ENCODE results near the gene VPS33B. TPM values are rescaled to one million over a fixed set of nuclear protein-coding genes. Genes with fewer than 3 reads are reported as not detected.
"Not testable (repeated sequence)": the region's sequence is repeated elsewhere in the genome, so short reads cannot be mapped to it uniquely, and the experiment has no call there.

VPS33B gene
- total RNA-seq (2014; rRNA removed; shearing (Covaris generic)) = 7.5 and 12.6 TPM in 2 replicates

DNA sequence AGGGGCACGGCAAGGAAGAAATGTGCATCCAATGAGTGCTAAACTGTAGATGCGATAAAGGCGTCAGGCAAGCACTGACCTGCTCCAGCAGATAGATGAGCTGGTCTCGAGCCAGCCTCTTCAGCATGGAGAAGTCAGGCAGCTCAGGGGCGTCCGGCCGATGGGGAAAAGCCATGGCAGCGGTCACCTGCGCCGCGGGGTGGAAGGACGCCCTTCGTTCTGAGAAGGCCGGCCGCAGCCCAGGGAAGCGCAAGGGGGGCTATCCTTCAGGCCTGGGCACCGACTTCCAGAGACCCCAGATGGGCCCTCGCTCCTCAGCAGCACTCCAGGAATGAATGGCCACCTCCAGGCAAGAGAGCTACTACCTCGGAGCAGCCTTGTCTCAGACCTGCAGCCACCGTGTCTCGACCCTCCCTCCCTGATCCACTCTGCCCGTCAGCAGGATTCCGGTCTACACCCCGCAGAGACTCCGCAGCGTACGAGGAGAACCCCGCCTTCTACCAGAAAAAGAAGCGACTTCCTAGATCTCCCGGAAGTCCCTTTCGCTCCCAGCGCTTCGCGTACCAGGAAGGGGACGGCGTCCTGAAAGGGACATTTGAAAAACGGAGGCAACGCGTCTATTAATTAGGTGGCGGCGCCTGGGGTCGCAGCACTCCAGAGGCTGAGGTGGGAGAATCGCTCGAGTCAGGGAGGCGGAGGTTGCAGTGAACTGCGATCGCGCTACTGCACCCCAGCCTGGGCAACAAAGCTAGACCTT lies at the start of gene VPS33B:
VPS33B (minus strand) TSS at position 520 of the 757 bp plus-strand sequence; CDS start at position 175, 345 bp downstream.
- peak; percentile 82 for DNase-seq (ENCODE audit: low spot score)

DNA sequence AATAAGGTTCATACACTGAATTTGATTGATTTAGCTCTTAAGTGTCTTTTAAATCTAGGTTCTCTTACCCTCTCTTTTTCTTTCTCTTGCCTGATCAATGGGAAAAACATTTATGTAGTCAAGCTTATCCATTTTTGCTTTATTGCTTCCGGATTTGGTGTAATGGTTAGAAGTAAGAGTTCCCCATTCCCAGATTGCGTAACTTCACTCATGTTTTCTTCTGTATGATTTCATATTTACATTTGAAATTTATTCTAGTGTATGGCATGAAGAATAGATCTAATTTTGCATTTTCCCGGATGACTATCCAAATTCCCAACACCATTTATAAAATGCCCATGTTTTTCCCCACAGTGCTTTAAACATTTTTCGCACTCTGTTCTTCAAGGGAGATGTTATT lies 49.8 kb upstream of the VPS33B start:
- no peak for DNase-seq (ENCODE audit: low spot score)

DNA sequence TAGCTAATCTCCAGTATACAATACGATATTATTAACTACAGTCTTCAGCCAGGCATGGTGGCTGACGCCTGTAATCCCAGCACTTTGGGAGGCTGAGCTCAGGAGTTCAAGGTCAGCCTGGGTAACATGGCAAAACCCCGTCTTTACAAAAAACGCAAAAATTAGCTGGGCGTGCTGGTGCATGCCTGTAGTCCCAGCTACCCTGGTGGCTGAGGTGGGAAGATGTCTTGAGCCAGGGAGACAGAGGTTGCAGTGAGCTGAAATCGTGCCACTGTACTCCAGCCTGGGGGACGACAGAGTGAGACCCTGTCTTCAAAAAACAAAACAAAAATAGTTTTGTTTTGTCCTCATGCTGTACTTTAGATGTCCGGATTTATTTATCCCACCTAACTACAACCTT lies 48.5 kb upstream of the VPS33B start:
- DNase-seq (ENCODE audit: low spot score) = no peak

DNA sequence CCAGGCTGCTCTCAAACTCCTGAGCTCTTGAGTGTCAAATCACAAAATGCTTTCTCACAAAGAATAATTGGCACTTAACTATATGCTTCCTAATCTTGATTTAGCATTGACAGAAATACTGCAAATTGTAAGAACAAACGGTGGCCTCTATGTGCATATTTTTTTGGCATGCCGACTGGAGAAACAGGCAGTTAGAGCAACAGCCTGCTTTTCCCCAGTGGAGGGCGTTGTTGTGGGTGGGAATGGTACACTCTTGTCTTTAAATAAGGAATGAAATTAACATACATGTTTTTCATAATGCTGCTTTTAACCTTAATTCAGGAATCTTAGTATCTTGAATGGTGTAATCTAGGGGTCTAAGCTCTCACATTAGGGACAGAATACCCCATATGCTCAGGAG lies 46.6 kb upstream of the VPS33B start:
- DNase-seq (ENCODE audit: low spot score) = no peak

DNA sequence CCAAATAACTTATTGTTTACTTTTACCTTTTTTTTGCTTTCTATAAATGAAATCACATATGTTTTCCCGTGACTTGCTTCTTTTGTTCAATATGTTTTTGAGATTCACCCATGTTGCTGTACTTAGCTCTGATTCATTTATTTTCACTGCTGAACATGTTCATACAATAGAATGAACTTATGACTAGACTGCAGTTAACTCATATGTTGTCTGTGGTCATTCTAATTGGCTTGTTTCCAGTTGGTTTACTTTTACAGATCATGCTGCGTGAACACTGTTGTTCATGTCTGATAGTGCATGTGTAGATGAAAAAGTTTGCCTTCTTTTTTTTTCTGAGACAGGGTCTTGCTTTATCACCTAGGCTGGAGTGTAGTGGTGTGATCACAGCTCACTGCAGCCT lies 46.0 kb upstream of the VPS33B start:
- no peak for DNase-seq (ENCODE audit: low spot score)

DNA sequence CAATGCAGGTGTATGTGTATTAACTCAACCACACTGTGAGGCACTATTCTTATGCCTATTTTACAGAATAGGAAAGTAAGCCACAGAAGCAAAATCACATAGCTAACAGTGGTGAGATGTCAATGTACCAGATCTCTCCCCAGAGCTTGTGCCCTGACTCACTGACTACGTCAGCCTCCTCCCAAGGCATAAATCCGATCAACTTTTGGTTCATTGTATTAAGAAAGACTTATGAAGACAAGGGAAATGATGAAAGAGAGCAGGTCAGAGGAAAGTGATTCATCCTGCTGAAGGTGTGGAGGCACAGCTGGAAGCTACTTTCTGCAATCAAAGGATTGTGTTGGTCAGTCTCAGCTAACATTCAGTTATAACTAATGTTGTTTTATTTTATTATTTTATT lies 44.6 kb upstream of the VPS33B start:
- no peak for DNase-seq (ENCODE audit: low spot score)

DNA sequence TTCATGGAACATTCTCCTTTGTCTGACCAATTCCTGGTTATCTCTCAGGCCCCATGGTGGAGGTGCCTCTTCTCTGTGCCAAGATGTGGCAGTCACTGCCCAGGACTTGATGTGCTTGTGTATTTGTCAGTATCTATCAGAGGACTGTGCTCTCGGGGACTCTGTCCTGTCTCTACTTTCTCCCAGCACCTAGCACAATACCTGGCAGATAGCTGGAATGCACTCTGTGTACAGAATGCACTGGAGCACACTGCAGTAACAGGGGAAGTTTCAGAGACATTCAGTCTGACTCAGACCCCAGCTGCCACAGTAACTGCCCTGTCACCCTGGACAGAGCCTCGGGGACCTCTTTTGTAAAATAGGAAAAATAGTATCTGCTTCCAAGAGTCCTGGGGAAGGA lies 43.1 kb upstream of the VPS33B start:
- DNase-seq (ENCODE audit: low spot score) = no peak

DNA sequence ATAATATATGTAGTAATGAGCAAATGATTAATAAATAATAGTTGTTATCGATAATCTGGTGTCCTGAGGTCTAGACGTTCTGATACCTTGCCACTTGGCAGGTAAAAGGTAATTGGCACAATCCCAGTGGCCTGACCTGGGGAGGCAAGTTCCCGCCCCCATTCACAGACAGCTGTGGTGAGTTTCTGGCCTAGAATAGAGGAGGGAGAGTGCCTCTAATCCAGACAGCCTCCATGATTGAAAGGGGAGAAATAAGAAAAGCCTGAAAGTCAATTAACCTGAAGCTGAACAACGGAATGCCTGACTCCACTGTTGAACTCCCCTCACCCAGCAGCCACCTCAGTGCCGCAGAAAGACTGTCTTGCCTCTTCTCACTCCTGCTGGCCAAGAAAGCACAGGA lies 39.6 kb upstream of the VPS33B start:
- no peak for DNase-seq (ENCODE audit: low spot score)

DNA sequence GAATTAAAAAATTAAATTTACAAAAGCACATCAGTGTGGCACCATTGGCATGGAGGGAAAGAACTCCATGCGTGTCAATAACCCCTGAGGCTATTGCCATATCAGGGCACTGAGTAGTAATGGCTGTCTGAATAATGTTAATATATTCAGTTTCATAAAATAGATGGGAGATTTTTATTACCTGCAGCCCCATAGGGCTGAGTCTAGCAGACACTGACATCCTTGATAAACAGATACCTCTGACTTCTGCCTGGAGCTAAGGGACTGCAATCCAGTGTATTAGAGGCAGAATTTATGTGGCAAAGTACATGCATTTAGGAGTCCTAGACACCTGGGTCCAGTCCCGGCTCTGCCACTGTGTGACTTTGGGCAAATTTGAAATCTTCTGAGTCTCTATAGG lies 38.8 kb upstream of the VPS33B start:
- DNase-seq (ENCODE audit: low spot score) = no peak

DNA sequence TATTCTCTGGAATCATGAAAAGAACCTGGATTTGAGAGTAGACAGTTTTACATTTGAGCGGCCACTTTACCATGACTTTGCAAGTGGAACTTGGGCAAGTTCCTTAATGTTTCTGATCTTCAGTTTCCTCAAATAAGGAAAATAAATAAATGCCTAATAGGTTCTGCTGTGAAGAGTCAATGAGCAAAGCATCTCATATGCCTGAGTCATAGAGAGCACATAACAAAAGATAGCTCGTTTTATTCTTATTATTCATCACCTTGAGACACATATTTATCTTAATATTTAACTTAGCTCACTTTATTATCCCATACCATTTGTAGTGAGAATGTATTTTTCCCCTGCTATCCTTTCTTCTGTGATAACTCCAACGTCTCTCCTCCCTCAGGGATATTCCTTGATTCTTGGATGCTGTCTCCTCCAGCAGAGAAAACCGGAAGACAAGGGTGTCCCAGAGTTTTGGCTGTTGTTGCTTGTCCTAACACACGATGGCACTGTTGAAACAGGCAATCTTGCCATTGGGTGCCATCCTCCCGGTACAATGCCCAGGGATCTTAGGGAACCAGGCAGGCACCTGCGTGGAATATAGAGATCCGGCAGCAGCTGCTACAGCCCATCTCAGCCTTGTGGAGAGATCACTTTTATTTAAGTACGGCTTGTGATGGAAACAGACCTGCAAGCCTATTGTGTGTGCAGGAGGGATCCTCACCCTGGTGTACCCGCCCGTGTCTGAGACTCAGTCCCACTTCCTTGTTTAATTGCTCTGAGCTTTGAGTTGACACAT lies 33.3 kb upstream of the VPS33B start:
- DNase-seq (ENCODE audit: low spot score) = peak; percentile 77

DNA sequence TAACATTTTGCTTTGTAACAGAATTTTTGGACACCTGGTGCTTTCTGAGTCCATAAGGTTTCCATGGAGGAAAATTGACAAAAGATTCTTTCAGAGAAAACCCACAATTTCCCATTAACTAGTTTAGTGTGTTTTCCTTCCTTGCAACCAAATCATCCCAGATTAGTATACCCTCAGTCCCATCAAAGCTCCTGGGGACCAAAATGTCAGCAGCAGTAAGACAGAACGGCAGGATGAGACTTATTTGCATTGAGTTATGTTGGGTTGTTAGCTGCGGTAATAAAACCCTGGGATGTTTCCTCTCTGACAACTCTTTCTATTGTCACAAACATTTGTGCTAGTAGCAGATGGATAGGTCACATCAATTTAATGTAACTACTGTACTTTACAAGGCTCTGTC lies 32.4 kb upstream of the VPS33B start:
- no peak for DNase-seq (ENCODE audit: low spot score)

DNA sequence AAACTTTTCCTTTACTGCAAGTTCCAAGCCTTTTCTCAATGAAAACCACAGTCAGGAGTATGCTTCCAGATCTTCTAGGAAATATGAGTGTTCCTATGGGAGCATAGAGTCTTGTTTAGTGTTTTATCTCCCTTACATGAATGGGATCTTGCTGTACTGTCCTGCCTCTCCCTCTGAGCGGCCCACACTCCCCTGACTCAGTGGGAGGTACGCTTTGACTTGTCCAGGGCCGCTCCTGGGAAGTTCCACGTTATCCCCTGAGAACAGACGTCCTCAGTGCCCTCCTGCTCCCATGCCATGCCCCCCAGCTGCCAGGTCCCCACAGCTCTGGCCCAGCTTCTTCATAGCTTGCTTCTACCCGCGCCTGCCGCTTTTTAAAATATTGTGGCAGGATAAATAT lies 28.9 kb upstream of the VPS33B start:
- no peak for DNase-seq (ENCODE audit: low spot score)

DNA sequence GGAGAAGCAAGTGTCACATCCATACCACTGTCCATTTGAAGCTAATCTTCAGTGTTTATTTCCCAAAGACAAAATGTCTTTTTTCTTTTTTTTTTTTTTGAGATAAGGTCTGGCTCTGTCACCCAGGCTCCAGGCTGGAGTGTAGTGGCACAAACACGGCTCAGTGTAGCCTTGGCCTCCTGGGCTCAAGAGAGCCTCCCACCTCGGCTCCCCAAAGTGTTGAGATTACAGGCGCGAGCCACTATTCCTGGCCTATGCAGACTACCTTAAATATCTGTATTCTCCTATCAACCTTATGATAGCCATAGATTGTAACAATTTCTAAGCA lies 27.7 kb upstream of the VPS33B start:
- no peak for DNase-seq (ENCODE audit: low spot score)

DNA sequence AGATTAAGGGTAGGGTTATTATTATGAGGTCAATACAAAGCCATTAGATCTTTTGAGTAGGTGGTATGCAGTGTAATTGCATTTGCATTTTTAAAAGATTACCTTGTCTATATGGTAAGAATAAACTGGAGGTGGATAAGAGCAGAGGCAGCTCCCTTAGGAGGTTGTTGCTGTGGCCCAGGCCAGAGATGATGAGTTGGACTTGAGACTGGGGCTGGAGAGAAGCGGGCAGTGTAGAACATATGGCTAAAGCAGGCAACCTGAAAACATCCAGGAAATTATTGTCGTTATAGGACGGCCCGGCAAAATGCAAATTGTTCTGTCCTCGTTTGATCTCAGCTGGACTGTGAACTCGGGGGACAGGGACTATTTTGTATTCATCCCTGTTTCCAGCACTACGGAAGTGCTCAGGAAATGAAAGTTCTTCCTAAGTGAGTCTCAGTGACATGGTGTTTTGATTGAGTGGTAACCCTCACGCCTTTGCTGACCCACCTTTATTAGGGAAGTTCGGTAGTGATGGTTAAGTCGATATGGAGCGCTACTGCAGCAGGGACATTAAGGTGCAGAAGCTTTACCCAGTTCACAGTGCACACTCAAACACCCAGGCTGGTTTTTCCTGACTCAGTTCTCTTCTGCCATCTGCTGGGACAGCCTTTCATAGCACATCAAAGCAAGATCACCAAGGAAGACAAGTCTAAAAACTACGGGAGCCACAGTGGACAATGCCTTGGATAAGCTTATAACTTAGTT lies 27.2 kb upstream of the VPS33B start:
- DNase-seq (ENCODE audit: low spot score) = peak; percentile 55

DNA sequence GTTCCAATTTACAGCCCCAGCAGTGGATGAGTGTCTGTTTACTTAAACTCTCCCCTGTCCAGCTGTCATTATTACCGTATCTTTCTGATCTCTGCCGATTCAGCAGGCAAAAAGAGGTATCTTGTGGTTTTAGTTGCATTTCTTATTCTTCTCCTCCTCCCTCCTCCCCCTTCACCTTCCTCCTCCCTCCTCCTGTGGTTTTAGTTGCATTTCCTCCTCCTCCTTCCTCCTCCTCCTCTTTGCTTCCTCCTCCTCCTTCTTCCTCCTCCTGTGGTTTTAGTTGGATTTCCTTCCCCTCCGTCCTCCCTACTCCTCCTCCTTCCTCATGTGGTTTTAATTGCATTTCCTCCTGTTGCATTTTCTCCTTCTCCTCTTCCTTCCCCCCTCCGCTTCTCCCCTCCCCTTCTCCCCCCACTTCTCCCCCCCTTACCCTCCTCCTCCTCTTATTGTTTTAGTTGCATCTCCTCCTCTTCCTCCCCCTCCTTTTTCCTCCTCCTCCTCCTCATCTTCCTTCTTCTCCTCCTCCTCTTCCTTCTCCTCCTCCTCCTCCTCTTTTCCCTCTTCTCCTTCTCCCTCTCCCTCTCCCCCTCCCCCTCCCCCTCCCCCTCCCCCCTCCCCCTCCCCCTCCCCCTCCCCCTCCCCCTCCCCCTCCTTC lies 25.3 kb upstream of the VPS33B start:
- DNase-seq (ENCODE audit: low spot score) = no peak

DNA sequence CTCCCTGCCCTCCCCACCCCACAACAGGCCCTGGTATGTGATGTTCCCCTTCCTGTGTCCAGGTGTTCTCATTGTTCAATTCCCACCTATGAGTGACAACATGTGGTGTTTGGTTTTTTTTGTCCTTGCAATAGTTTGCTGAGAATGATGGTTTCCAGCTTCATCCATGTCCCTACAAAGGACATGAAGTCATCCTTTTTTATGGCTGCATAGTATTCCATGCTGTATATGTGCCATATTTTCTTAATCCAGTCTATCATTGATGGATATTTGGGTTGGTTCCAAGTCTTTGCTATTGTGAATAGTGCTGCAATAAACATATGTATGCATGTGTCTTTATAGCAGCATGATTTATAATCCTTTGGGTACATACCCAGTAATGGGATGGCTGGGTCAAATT lies 23.7 kb upstream of the VPS33B start:
- not testable (repeated sequence) for DNase-seq (ENCODE audit: low spot score)

DNA sequence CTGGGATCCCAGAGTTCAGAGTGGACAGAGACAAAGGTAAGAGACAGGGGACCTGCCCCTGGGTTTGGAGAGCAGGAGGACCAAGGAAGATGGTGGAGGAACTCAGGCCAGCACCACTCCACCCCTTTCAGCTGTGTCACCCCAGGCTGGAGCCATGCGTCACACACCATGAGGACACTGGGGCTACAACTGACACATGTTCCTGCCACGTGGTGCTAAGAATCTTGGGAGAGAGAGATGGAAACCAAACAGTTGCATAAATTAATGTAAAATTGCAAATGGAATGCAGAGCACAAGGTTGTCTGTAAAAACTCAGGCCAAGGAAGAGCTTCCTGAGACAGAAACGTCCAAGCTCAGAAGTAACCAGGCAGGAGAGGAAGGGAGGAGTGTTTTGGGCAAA lies 22.7 kb upstream of the VPS33B start:
- DNase-seq (ENCODE audit: low spot score) = no peak

DNA sequence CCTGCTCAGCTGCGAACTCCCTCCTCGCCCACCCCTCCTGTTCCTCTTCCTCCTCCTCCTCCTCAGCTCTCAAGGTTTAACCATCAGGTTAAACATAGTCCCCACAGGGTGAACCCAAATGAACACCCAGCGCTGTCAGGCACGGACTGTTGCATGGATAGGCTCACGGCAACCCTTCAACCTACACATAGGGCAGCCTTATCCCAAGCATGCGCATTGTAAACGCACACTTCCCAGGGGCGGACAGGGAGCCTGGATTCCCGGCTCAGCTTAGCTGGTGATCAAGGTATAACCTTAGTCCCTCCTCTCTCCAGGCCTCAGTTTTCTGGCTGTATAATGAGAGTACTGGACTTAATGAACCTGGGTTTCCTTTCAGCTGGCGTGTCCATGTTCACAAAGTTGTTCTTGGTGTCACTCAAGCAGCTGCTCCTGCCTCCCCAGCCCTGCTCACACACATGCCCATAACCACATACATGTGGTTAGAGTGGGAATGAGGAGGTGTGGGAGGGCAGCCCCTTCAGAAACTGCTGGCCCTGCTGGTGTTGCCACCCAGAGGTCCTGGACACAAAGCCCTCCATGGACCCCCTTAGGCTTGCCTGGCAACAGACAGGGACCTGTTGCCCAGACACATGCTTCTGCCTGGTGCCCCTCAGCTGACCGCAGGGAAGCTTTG lies 20.9 kb upstream of the VPS33B start:
- DNase-seq (ENCODE audit: low spot score) = no peak

DNA sequence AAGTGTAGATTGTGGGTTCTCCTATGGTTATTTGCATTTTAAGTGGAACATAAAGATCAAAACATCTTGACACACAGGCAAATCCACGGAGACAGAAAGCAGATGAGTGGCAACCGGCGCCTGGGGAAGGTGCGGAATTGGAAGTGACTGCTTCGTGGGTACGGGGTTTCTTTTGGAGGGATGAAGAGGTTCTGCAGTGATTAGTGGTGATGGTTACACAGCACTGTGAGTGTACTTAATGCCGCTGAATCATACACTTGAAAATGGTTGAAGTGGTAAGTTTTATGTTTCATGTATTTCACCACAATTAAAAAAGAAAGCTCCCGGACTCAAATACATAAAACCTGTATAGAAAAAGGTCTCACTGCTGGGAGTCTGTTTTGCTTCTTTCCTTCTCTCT lies 18.5 kb upstream of the VPS33B start:
- no peak for DNase-seq (ENCODE audit: low spot score)

DNA sequence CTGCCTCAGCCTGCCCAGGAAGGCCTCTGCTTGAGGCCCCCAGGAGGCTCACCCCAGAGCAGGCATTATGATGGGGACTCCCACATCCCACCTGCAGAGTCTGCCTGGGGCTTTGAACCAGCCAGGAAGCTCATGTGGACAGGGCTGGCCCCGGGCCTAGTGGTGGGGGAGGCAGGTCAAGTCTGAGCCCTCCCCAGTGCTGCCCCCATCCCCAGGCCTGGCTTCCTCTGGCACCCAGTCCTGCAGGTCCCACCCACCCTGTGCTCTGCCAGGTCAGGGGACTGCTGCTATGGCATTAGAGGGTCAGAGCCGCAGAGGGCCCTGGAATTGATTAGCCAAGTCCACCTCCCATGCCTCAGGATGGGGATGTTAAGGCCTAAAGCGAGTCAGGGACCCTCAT lies 17.6 kb upstream of the VPS33B start:
- DNase-seq (ENCODE audit: low spot score) = no peak

DNA sequence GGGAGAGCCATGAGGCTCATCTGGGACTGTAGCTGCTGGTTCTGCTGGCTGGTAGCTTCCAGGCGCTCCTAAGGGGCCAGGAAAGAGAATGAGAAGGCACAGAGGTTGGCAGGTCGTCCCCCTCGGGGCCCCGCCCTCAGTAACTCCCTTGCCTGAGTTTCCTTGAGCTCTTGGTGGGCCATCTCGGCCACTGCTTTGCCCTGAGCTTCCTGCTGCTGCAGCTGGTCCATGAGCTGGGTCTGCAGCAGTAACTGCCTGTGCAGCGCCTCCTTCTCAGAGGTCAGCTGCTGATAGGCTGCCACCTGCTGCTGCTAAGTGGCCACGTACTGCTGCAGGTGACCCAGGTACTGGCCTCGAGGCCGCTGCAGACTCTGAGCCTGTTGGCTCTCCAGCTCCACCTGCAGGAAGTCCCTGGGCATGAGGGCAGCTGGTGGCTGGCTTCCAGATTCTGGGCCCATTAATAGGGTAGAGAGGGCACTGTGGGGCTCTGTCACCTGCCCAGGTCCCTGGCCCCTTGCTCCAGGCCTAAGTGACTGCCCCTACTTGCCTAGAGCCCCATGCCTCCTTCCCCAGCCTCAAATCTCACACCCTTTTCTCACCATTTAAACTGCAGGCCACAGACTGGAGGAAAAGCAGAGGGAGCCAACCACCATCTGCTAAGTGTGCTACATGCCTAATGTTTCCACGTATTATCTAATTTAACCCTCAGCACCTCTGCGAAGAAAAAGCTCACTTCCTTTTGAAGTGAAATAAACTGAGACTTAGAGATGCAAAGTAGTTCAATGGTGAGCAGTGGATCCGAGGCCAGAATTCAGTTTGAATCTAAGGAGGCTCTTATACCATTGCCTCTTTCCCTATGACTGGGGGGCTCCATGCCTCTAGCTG lies 10.8 kb upstream of the VPS33B start:
- peak; percentile 19 for DNase-seq (ENCODE audit: low spot score)

Data from H4 (cell line).